ENCODE results near the gene ETFBKMT.
"Not testable (repeated sequence)": the region's sequence is repeated elsewhere in the genome, so short reads cannot be mapped to it uniquely, and the experiment has no call there.

Gene ETFBKMT

GRCh38 chr12:31710021-31710818 is 50.7 kb downstream of the ETFBKMT start:
- no peak overlapping the region for H3K4me3 ChIP-seq (ENCODE audit: low read depth, low read length)
- TF ChIP-seq, protein P1, sequence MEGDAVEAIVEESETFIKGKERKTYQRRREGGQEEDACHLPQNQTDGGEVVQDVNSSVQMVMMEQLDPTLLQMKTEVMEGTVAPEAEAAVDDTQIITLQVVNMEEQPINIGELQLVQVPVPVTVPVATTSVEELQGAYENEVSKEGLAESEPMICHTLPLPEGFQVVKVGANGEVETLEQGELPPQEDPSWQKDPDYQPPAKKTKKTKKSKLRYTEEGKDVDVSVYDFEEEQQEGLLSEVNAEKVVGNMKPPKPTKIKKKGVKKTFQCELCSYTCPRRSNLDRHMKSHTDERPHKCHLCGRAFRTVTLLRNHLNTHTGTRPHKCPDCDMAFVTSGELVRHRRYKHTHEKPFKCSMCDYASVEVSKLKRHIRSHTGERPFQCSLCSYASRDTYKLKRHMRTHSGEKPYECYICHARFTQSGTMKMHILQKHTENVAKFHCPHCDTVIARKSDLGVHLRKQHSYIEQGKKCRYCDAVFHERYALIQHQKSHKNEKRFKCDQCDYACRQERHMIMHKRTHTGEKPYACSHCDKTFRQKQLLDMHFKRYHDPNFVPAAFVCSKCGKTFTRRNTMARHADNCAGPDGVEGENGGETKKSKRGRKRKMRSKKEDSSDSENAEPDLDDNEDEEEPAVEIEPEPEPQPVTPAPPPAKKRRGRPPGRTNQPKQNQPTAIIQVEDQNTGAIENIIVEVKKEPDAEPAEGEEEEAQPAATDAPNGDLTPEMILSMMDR (IDR thresholded peaks at IDR 0.05; ENCODE audit: borderline replicate concordance, insufficient read depth, low read depth, low read length), result no peak

DNA sequence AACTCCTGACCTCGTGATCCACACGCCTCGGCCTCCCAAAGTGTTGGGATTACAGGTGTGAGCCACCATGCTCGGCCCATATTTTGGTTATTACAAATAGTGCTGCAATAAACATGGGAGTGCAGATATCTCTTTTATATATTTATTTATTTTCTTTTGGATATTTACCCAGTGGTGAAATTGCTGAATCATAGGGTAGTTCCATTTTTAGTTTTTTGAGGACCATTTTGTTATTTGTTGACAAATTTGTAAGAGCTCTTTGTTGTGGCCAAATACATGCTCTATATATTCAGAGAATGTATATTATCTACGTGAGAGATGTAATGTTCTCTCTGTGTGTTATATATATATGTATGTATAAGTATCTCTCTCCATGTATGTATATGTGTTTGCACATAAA is 53.4 kb downstream of the ETFBKMT start:
- no peak overlapping the region for H3K4me3 ChIP-seq (ENCODE audit: low read depth, low read length)
- TF ChIP-seq, protein P1 (IDR thresholded peaks at IDR 0.05; ENCODE audit: borderline replicate concordance, insufficient read depth, low read depth, low read length), result no peak

DNA sequence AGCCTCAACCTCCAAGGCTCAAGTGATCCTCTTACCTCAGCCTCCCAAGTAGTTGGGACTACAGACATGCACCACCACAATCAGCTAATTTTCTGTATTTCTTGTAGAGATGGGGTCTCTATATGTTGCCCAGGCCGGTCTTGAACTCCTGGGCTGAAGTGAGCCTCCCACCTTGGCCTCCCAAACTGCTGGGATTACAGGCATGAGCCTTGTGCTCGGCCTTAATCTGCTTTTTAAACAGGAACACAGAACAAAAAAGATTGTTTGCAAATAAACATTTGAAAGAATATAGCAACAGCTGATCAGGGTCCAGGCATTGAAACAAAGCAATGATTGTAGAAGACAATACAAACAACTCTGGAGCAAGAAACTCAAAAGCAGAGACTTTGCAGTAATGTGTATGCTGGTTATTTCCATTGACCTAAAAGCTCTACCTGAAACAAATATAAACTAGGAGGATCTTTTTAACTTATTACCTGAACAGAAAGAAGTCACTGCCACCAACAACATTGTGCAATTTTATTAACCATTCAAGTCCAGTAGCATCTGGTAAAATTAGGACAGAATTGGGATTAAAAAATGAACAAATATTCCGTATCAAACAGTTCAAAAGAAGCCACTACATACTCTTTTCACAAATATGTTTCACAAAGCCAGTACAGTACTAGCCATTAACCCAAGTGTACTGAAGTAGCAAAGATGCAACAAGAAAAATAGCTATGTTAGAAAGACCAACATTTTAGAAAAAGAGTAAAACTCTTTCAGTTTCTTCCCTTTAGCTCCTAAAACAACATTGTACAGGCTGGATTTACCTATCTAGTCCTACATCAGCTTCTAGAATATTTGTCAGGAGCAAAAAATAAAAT is 55.2 kb downstream of the ETFBKMT start:
- TF ChIP-seq, protein P1 (IDR thresholded peaks at IDR 0.05; ENCODE audit: borderline replicate concordance, insufficient read depth, low read depth, low read length), result no peak
- H3K4me3 ChIP-seq (ENCODE audit: low read depth, low read length), result no peak overlapping the region

GRCh38 chr12:31715283-31715825 is 55.9 kb downstream of the ETFBKMT start:
- H3K4me3 ChIP-seq (ENCODE audit: low read depth, low read length), result no peak overlapping the region
- TF ChIP-seq, protein P1 (IDR thresholded peaks at IDR 0.05; ENCODE audit: borderline replicate concordance, insufficient read depth, low read depth, low read length), result no peak

GRCh38 chr12:31716998-31717397 is 57.5 kb downstream of the ETFBKMT start:
- H3K4me3 ChIP-seq (ENCODE audit: low read depth, low read length), result not testable (repeated sequence)

- not testable (repeated sequence) for H3K4me3 ChIP-seq (ENCODE audit: low read depth, low read length)
Observed at GRCh38 chr12:31718542-31719198, 59.2 kb downstream of the ETFBKMT start.

GRCh38 chr12:31722580-31722979 is 63.1 kb downstream of the ETFBKMT start:
- TF ChIP-seq, protein P1 (IDR thresholded peaks at IDR 0.05; ENCODE audit: borderline replicate concordance, insufficient read depth, low read depth, low read length), result no peak
- H3K4me3 ChIP-seq (ENCODE audit: low read depth, low read length), result no peak overlapping the region

All from GM12875 (cell line).